Suprapubic skin (tissue), 4 donors: ENCODE measurements around the gene PDCD2. TPM values are rescaled to one million over a fixed set of nuclear protein-coding genes. Genes with fewer than 3 reads are reported as not detected.

Source experiments
- DNase-seq, 2 donors: peaks; one replicate each; pipeline ENCODE4 v3.0.0-alpha.2; 2019; ENCODE audit warnings: low spot score in 2 of 2
- H3K27ac ChIP-seq: fragments of 200-600 bp; sonication (generic); one replicate; pipeline ENCODE4 v1.5.1; 2019
- H3K27me3 ChIP-seq: fragments of 200-600 bp; sonication (generic); one replicate; pipeline ENCODE4 v1.5.1; 2019
- H3K36me3 ChIP-seq: fragments of 200-600 bp; sonication (generic); one replicate; pipeline ENCODE4 v1.5.1; 2019
- H3K4me1 ChIP-seq: fragments of 200-600 bp; sonication (generic); one replicate; pipeline ENCODE4 v1.5.1; 2019
- H3K4me3 ChIP-seq: fragments of 200-600 bp; sonication (generic); one replicate; pipeline ENCODE4 v1.5.1; 2019; ENCODE audit warnings: mild to moderate bottlenecking
- H3K9me3 ChIP-seq: fragments of 200-600 bp; sonication (generic); one replicate; pipeline ENCODE4 v1.5.1; 2019
- CTCF ChIP-seq, 2 donors: fragments of 200-600 bp in 1 of 2; fragments of 450-650 bp in 1 of 2; sonication (generic) in 1 of 2; IDR thresholded peaks; one replicate each; pipeline ENCODE4 v1.5.1; 2016 to 2019; ENCODE audit warnings: antibody characterized with exemption in 2 of 2, mild to moderate bottlenecking in 1 of 2, moderate library complexity in 1 of 2
- EP300 ChIP-seq: sonication (generic); formaldehyde crosslinking; IDR thresholded peaks from one replicate; pipeline ENCODE4 v1.6.1; 2017; ENCODE audit warnings: antibody characterized with exemption
- POLR2A ChIP-seq, 2 donors: fragments of 450-650 bp; IDR thresholded peaks; one replicate each; pipeline ENCODE4 v1.6.1; 2017; ENCODE audit warnings: antibody characterized with exemption in 2 of 2, mild to moderate bottlenecking in 2 of 2, moderate library complexity in 2 of 2
- POLR2AphosphoS5 ChIP-seq, 3 donors: sonication (generic); formaldehyde crosslinking; IDR thresholded peaks; one replicate each; pipeline ENCODE4 v1.6.1; 2017; ENCODE audit warnings: antibody characterized with exemption in 3 of 3
- WGBS: methylation state at CpG from one replicate; pipeline ENCODE4 v1.1.5; 2018; 5-methylcytosine and 5-hydroxymethylcytosine counted together
- total RNA-seq, 4 donors: library from RNA; depleted of rRNA; stranded (reverse); fragments of >200 nt; gene quantifications; one replicate each; pipeline ENCODE4 v1.1.0, GENCODE V29; 2016

Gene PDCD2
- total RNA-seq, 4 donors from 2014 or later: 50.0 to 80.3 (median 73.7) TPM

- no peak overlapping the region for H3K4me3 ChIP-seq
- H3K27me3 ChIP-seq: no peaks in the 10 kb centered on the region
- peaks cover 81% of the 10 kb centered on the region for H3K36me3 ChIP-seq
- 77% methylated on average over 1 of the region's 1 CpG for WGBS
- H3K4me1 ChIP-seq: no peaks in the 10 kb centered on the region
- no peak for TF ChIP-seq POLR2AphosphoS5 (IDR thresholded peaks at IDR 0.05)
- no peak for TF ChIP-seq CTCF (IDR thresholded peaks at IDR 0.05)
- TF ChIP-seq EP300: no peak
- TF ChIP-seq POLR2A (IDR thresholded peaks at IDR 0.05): no peak
- H3K27ac ChIP-seq: no peak overlapping the region
- DNase-seq: no peak
- H3K9me3 ChIP-seq: no peaks in the 10 kb centered on the region
Measured at GRCh38 chr6:170575250-170575649, 9.2 kb downstream of the PDCD2 start.

- WGBS: 88% methylated on average over 2 of the region's 2 CpGs
- TF ChIP-seq POLR2AphosphoS5 (IDR thresholded peaks at IDR 0.05) (no peak), CTCF (IDR thresholded peaks at IDR 0.05) (no peak), POLR2A (IDR thresholded peaks at IDR 0.05) (no peak), EP300 (no peak)
Measured at GRCh38 chr6:170572704-170573466, 11.6 kb downstream of the PDCD2 start.

GRCh38 chr6:170564936-170565530, 19.4 kb downstream of the PDCD2 start:
- no peak for DNase-seq
- Histone ChIP-seq H3K27me3 (no peaks in the 10 kb centered on the region), H3K9me3 (no peaks in the 10 kb centered on the region), H3K36me3 (peaks cover 85% of the 10 kb centered on the region), H3K4me1 (no peaks in the 10 kb centered on the region), H3K4me3 (no peak overlapping the region), H3K27ac (no peak overlapping the region)
- no peak for TF ChIP-seq EP300
- TF ChIP-seq POLR2AphosphoS5 (IDR thresholded peaks at IDR 0.05): no peak
- no peak for TF ChIP-seq CTCF (IDR thresholded peaks at IDR 0.05)
- no peak for TF ChIP-seq POLR2A (IDR thresholded peaks at IDR 0.05)
- 96% methylated on average over 8 of the region's 8 CpGs for WGBS

More at GRCh38 chr6:170572704-170573466, 11.6 kb downstream of the PDCD2 start:
- H3K9me3 ChIP-seq: no peaks in the 10 kb centered on the region
- no peak overlapping the region for H3K4me3 ChIP-seq
- peaks cover 85% of the 10 kb centered on the region for H3K36me3 ChIP-seq
- H3K27me3 ChIP-seq: no peaks in the 10 kb centered on the region
- H3K4me1 ChIP-seq: no peaks in the 10 kb centered on the region
- no peak for DNase-seq
- no peak overlapping the region for H3K27ac ChIP-seq

GRCh38 chr6:170561555-170561954, 22.9 kb downstream of the PDCD2 start:
- Histone ChIP-seq H3K27ac (no peak overlapping the region), H3K36me3 (peaks cover 52% of the 10 kb centered on the region), H3K4me1 (peaks cover 2% of the 10 kb centered on the region), H3K27me3 (no peaks in the 10 kb centered on the region), H3K4me3 (no peak overlapping the region), H3K9me3 (no peaks in the 10 kb centered on the region)
- DNase-seq: no peak
- 88% methylated on average over 4 of the region's 4 CpGs for WGBS
- TF ChIP-seq POLR2AphosphoS5 (IDR thresholded peaks at IDR 0.05): no peak
- TF ChIP-seq POLR2A (IDR thresholded peaks at IDR 0.05): no peak

- no peak for DNase-seq
- H3K4me1 ChIP-seq: peaks cover 44% of the 10 kb centered on the region
- peaks cover 1% of the 10 kb centered on the region for H3K36me3 ChIP-seq
- H3K27me3 ChIP-seq: no peaks in the 10 kb centered on the region
- 48% methylated on average over 3 of the region's 3 CpGs for WGBS
- H3K4me3 ChIP-seq: peak overlapping the region; percentile 99
- no peak overlapping the region for H3K27ac ChIP-seq
- no peak for TF ChIP-seq EP300
- TF ChIP-seq POLR2AphosphoS5 (IDR thresholded peaks at IDR 0.05): no peak
- TF ChIP-seq CTCF (IDR thresholded peaks at IDR 0.05): no peak
- TF ChIP-seq POLR2A (IDR thresholded peaks at IDR 0.05): no peak
- H3K9me3 ChIP-seq: no peaks in the 10 kb centered on the region
Measured at GRCh38 chr6:170555305-170555704, 29.1 kb downstream of the PDCD2 start.
